SU-DHL-6 (cell line): Measurements from ENCODE around the gene CDKAL1.

Source experiments
- H2AFZ ChIP-seq: fragments of 200-600 bp; sonication (generic); 2 replicates; pipeline ENCODE4 v1.6.1; 2014; ENCODE audit warnings: low read depth, mild to moderate bottlenecking, moderate library complexity, mixed read lengths, antibody characterized with exemption, low read length; ENCODE audit not compliant: severe bottlenecking
- H3F3A ChIP-seq: fragments of 200-600 bp; shearing (Covaris generic); 2 replicates; pipeline ENCODE4 v1.6.0; 2016; ENCODE audit warnings: antibody characterized with exemption, mild to moderate bottlenecking; ENCODE audit not compliant: insufficient read depth
- H3K27ac ChIP-seq: fragments of 200-600 bp; sonication (generic); 2 replicates; pipeline ENCODE4 v1.5.1; 2016; ENCODE audit warnings: low read depth, mild to moderate bottlenecking, low read length, moderate library complexity, mixed read lengths
- H3K27me3 ChIP-seq: fragments of 200-600 bp; sonication (generic), shearing (Covaris generic); 2 replicates; pipeline ENCODE4 v1.6.0; 2014; ENCODE audit warnings: mild to moderate bottlenecking, low read length
- H3K36me3 ChIP-seq: fragments of 200-600 bp; sonication (generic); 2 replicates; pipeline ENCODE4 v1.6.1; 2014; ENCODE audit warnings: mild to moderate bottlenecking, low read length, mixed read lengths
- H3K4me2 ChIP-seq: fragments of 300-600, 200-600 bp; shearing (Covaris generic), sonication (generic); 2 replicates; pipeline ENCODE4 v1.6.0; 2014; ENCODE audit warnings: low read length, low read depth, mild to moderate bottlenecking; ENCODE audit not compliant: poor library complexity, severe bottlenecking
- H3K4me3 ChIP-seq: fragments of 200-600 bp; sonication (generic); 2 replicates; pipeline ENCODE4 v1.5.1; 2014; ENCODE audit warnings: antibody characterized with exemption, low read length, mild to moderate bottlenecking, mixed read lengths; ENCODE audit not compliant: insufficient read depth, poor library complexity, severe bottlenecking
- H3K79me2 ChIP-seq: fragments of 200-600 bp; sonication (generic); 2 replicates; pipeline ENCODE4 v1.6.1; 2014; ENCODE audit warnings: mild to moderate bottlenecking, low read length, moderate library complexity; ENCODE audit not compliant: insufficient read depth
- H3K9ac ChIP-seq: fragments of 200-600 bp; sonication (generic); 2 replicates; pipeline ENCODE4 v1.7.0; 2014; ENCODE audit warnings: mild to moderate bottlenecking, low read length
- H3K9me2 ChIP-seq: fragments of 200-600 bp; sonication (generic); replicated peaks from 2 replicates; pipeline ENCODE4 v1.6.1; 2014; ENCODE audit warnings: low read length; ENCODE audit not compliant: insufficient read depth
- H3K9me3 ChIP-seq: fragments of 200-600 bp; sonication (generic); 2 replicates; pipeline ENCODE4 v1.6.1; 2014; ENCODE audit warnings: low read length, mixed read lengths; ENCODE audit not compliant: insufficient read depth
- H4K20me1 ChIP-seq: fragments of 200-600 bp; sonication (generic); 2 replicates; pipeline ENCODE4 v1.6.1; 2014; ENCODE audit warnings: low read depth, mild to moderate bottlenecking, antibody characterized with exemption, low read length, moderate library complexity, mixed read lengths
- CTCF ChIP-seq: fragments of 200-600 bp; sonication (generic); IDR thresholded peaks from one replicate; pipeline ENCODE4 v1.5.1; 2017; ENCODE audit warnings: antibody characterized with exemption, mild to moderate bottlenecking, low read length, moderate library complexity; ENCODE audit not compliant: insufficient read depth, poor library complexity, severe bottlenecking
- EZH2phosphoT487 ChIP-seq: fragments of 200-600 bp; sonication (generic), shearing (Covaris generic); conservative IDR thresholded peaks from 2 replicates; pipeline ENCODE4 v1.6.1; 2018; ENCODE audit warnings: mild to moderate bottlenecking, antibody characterized with exemption, low read length, moderate library complexity, mixed read lengths

The CDKAL1 gene

GRCh38 chr6:20877008-20877937 is 343.0 kb downstream of the CDKAL1 start:
- H2AFZ ChIP-seq, result no peak overlapping the region
- TF ChIP-seq EZH2phosphoT487 (no peak), CTCF (no peak)
- H3K9ac ChIP-seq, result no peak overlapping the region
- no peaks in the 10 kb centered on the region for H3K27me3 ChIP-seq
- no peaks in the 10 kb centered on the region for H3F3A ChIP-seq
- no peaks in the 10 kb centered on the region for H3K9me2 ChIP-seq
- no peaks in the 10 kb centered on the region for H3K36me3 ChIP-seq
- H3K27ac ChIP-seq, result no peak overlapping the region
- no peaks in the 10 kb centered on the region for H3K79me2 ChIP-seq
- no peak overlapping the region for H3K4me2 ChIP-seq
- H4K20me1 ChIP-seq, result no peaks in the 10 kb centered on the region
- no peaks in the 10 kb centered on the region for H3K9me3 ChIP-seq
- no peak overlapping the region for H3K4me3 ChIP-seq

- Histone ChIP-seq H3K79me2 (no peaks in the 10 kb centered on the region), H3F3A (no peaks in the 10 kb centered on the region), H3K4me3 (no peak overlapping the region), H3K9ac (no peak overlapping the region), H3K9me2 (no peaks in the 10 kb centered on the region), H2AFZ (no peak overlapping the region), H3K4me2 (no peak overlapping the region), H3K36me3 (peaks cover 6% of the 10 kb centered on the region; the same call in 1 of the 2 replicates), H3K27me3 (no peaks in the 10 kb centered on the region), H3K27ac (no peak overlapping the region), H3K9me3 (0 out of 2 replicates have a peak, but pooled peaks cover under 1% of the 10 kb centered on the region), H4K20me1 (no peaks in the 10 kb centered on the region)
- no peak for TF ChIP-seq EZH2phosphoT487
- TF ChIP-seq CTCF, result no peak
Observed at GRCh38 chr6:20879121-20879520, 344.9 kb downstream of the CDKAL1 start.

GRCh38 chr6:20879526-20879925 is 345.3 kb downstream of the CDKAL1 start:
- Histone ChIP-seq H3K4me3 (no peak overlapping the region), H3K36me3 (peaks cover 6% of the 10 kb centered on the region; the same call in 1 of the 2 replicates), H3K27me3 (no peaks in the 10 kb centered on the region), H3K9ac (no peak overlapping the region), H3K4me2 (no peak overlapping the region), H3K9me3 (peaks cover 4% of the 10 kb centered on the region; the same call in 1 of the 2 replicates), H3K79me2 (no peaks in the 10 kb centered on the region), H3K27ac (no peak overlapping the region), H4K20me1 (no peaks in the 10 kb centered on the region), H3K9me2 (no peaks in the 10 kb centered on the region), H2AFZ (no peak overlapping the region), H3F3A (no peaks in the 10 kb centered on the region)
- TF ChIP-seq EZH2phosphoT487, result no peak
- TF ChIP-seq CTCF, result no peak
